Endodermal cell (in vitro differentiated cells): ENCODE results near the gene AHRR. TPM values are rescaled to one million over a fixed set of nuclear protein-coding genes. Genes with fewer than 3 reads are reported as not detected.

Experiments used
- DNase-seq: peaks from one replicate; pipeline ENCODE4 v3.0.0-alpha.2; 2017
- H3K27ac ChIP-seq: 2 replicates; pipeline ENCODE4 v1.5.1; 2013; ENCODE audit warnings: mild to moderate bottlenecking, low read depth, low read length, moderate library complexity
- H3K27me3 ChIP-seq: 2 replicates; pipeline ENCODE4 v1.6.1; 2013; ENCODE audit warnings: mild to moderate bottlenecking, low read length, moderate library complexity; ENCODE audit not compliant: insufficient read depth, control insufficient read depth, poor library complexity, severe bottlenecking
- H3K36me3 ChIP-seq: 2 replicates; pipeline ENCODE4 v1.7.0; 2013; ENCODE audit warnings: mild to moderate bottlenecking, low read length, moderate library complexity; ENCODE audit not compliant: control insufficient read depth, insufficient read depth
- H3K4me1 ChIP-seq: one replicate; pipeline ENCODE4 v1.7.0; 2013; ENCODE audit warnings: low read length; ENCODE audit not compliant: control insufficient read depth, insufficient read depth
- H3K4me3 ChIP-seq: 2 replicates; pipeline ENCODE4 v1.5.1; 2013; ENCODE audit warnings: mild to moderate bottlenecking, low read length, moderate library complexity
- H3K9ac ChIP-seq: 2 replicates; pipeline ENCODE4 v1.6.1; 2013; ENCODE audit warnings: mild to moderate bottlenecking, low read length, moderate library complexity; ENCODE audit not compliant: poor library complexity, severe bottlenecking; ENCODE audit errors: extremely low read depth
- H3K9me3 ChIP-seq: 2 replicates; pipeline ENCODE4 v1.6.1; 2013; ENCODE audit warnings: mild to moderate bottlenecking, low read length, moderate library complexity; ENCODE audit not compliant: control insufficient read depth
- H3K27ac Mint-ChIP-seq: 2 replicates; pipeline ENCODE4 v1.8.0; 2020; ENCODE audit warnings: mixed read lengths
- H3K27me3 Mint-ChIP-seq: 2 replicates; pipeline ENCODE4 v1.8.0; 2021; ENCODE audit warnings: mild to moderate bottlenecking, mixed read lengths; ENCODE audit not compliant: insufficient read depth
- H3K36me3 Mint-ChIP-seq: 2 replicates; pipeline ENCODE4 v1.8.0; 2020; ENCODE audit warnings: low read depth, mixed read lengths
- H3K4me1 Mint-ChIP-seq: 2 replicates; pipeline ENCODE4 v1.8.0; 2020; ENCODE audit warnings: mixed read lengths
- H3K4me3 Mint-ChIP-seq: 2 replicates; pipeline ENCODE4 v1.8.0; 2020; ENCODE audit warnings: mild to moderate bottlenecking, moderate library complexity, mixed read lengths
- H3K9me3 Mint-ChIP-seq: 2 replicates; pipeline ENCODE4 v1.8.0; 2020; ENCODE audit warnings: mild to moderate bottlenecking, mixed read lengths
- CTCF ChIP-seq: fragments of 200-600 bp; sonication (generic); conservative IDR thresholded peaks from 2 replicates; pipeline ENCODE4 v1.5.0; 2021; ENCODE audit warnings: antibody characterized with exemption, mild to moderate bottlenecking
- WGBS, 2 experiments: methylation state at CpG; one replicate each; pipeline versions ENCODE4 v1.1.5 to v1.1.7; 2013; ENCODE audit warnings: missing lambda C conversion rate in 2 of 2, mixed read lengths in 1 of 2; ENCODE audit not compliant: insufficient coverage in 1 of 2, insufficient read length in 1 of 2; 5-methylcytosine and 5-hydroxymethylcytosine counted together
- total RNA-seq, 2 donors: library from RNA; stranded (reverse); fragmentation: NEBNext Ultra II Directional in 1 of 2; extraction: Animal tissue kit (Norgen Biotek cat#: 25700) in 1 of 2; gene quantifications; 2 replicates in 1 of 2; 3 replicates in 1 of 2; pipeline ENCODE4 v1.2.1, GENCODE V29; 2021

The AHRR gene
- total RNA-seq, 2 donors from 2014 or later = 1.4 to 2.0 TPM

- 92 to 93% methylated on average over 16 to 19 of the region's 19 CpGs for WGBS, 2 experiments
- Mint-ChIP-seq H3K27me3 (peaks cover 1% of the 10 kb centered on the region), H3K4me3 (no peak overlapping the region), H3K4me1 (peaks cover 6% of the 10 kb centered on the region), H3K36me3 (no peaks in the 10 kb centered on the region), H3K27ac (no peak overlapping the region), H3K9me3 (no peaks in the 10 kb centered on the region)
- Histone ChIP-seq H3K9ac (no peak overlapping the region), H3K4me1 (no peaks in the 10 kb centered on the region), H3K27ac (no peak overlapping the region), H3K27me3 (no peaks in the 10 kb centered on the region), H3K36me3 (no peaks in the 10 kb centered on the region), H3K9me3 (no peaks in the 10 kb centered on the region), H3K4me3 (no peak overlapping the region)
- TF ChIP-seq CTCF = no peak
- DNase-seq = no peak
Observed at GRCh38 chr5:351084-351920, 29.8 kb downstream of the AHRR start.

GRCh38 chr5:351921-352245 lies 30.4 kb downstream of the AHRR start:
- H3K27me3 ChIP-seq = no peaks in the 10 kb centered on the region
- no peak for TF ChIP-seq CTCF
- H3K27ac ChIP-seq = no peak overlapping the region
- H3K36me3 ChIP-seq = no peaks in the 10 kb centered on the region
- WGBS, 2 experiments = 89 to 100% methylated on average over 3 to 4 of the region's 4 CpGs
- no peak for DNase-seq
- no peaks in the 10 kb centered on the region for H3K9me3 ChIP-seq
- Mint-ChIP-seq H3K27me3 (no peaks in the 10 kb centered on the region), H3K36me3 (no peaks in the 10 kb centered on the region), H3K27ac (no peak overlapping the region), H3K4me3 (no peak overlapping the region), H3K4me1 (peaks cover under 1% of the 10 kb centered on the region), H3K9me3 (no peaks in the 10 kb centered on the region)
- no peaks in the 10 kb centered on the region for H3K4me1 ChIP-seq
- H3K9ac ChIP-seq = no peak overlapping the region
- no peak overlapping the region for H3K4me3 ChIP-seq

- Histone ChIP-seq H3K9me3 (no peaks in the 10 kb centered on the region), H3K36me3 (no peaks in the 10 kb centered on the region), H3K4me1 (no peaks in the 10 kb centered on the region), H3K27me3 (no peaks in the 10 kb centered on the region), H3K27ac (no peak overlapping the region), H3K9ac (no peak overlapping the region), H3K4me3 (no peak overlapping the region)
- Mint-ChIP-seq H3K9me3 (no peaks in the 10 kb centered on the region), H3K4me3 (no peak overlapping the region), H3K36me3 (no peaks in the 10 kb centered on the region), H3K27ac (no peak overlapping the region), H3K4me1 (no peaks in the 10 kb centered on the region), H3K27me3 (no peaks in the 10 kb centered on the region)
- peak; percentile 54 for DNase-seq
- 82 to 86% methylated on average over 7 to 19 of the region's 22 CpGs for WGBS, 2 experiments
- no peak for TF ChIP-seq CTCF
Observed at GRCh38 chr5:352639-353611, 31.4 kb downstream of the AHRR start.
